Neural crest cell (in vitro differentiated cells): ENCODE results near the gene PRR11. TPM values are rescaled to one million over a fixed set of nuclear protein-coding genes. Genes with fewer than 3 reads are reported as not detected.

ENCODE experiments used
- DNase-seq: peaks from one replicate; pipeline ENCODE4 v3.0.0; 2021; ENCODE audit warnings: low read depth, mixed read lengths, low spot score
- H3K27ac Mint-ChIP-seq: one replicate; pipeline ENCODE4 v1.8.0; 2021; ENCODE audit warnings: mild to moderate bottlenecking, mixed read lengths; ENCODE audit not compliant: unreplicated experiment
- H3K27me3 Mint-ChIP-seq: 2 replicates; pipeline ENCODE4 v1.8.0; 2021; ENCODE audit warnings: low read depth, mild to moderate bottlenecking, mixed read lengths
- H3K36me3 Mint-ChIP-seq: 2 replicates; pipeline ENCODE4 v1.8.0; 2021; ENCODE audit warnings: low read depth, mild to moderate bottlenecking, mixed read lengths
- H3K4me1 Mint-ChIP-seq: 2 replicates; pipeline ENCODE4 v1.8.0; 2021; ENCODE audit warnings: mixed read lengths
- H3K4me3 Mint-ChIP-seq: one replicate; pipeline ENCODE4 v1.8.0; 2021; ENCODE audit warnings: mild to moderate bottlenecking, mixed read lengths
- H3K9me3 Mint-ChIP-seq: 2 replicates; pipeline ENCODE4 v1.8.0; 2021; ENCODE audit warnings: mixed read lengths
- CTCF ChIP-seq: fragments of 200-600 bp; sonication (generic); conservative IDR thresholded peaks from 2 replicates; pipeline ENCODE4 v1.5.0; 2021; ENCODE audit warnings: antibody characterized with exemption, mild to moderate bottlenecking
- total RNA-seq: library from RNA; stranded (reverse); gene quantifications from 2 replicates; pipeline ENCODE4 v1.2.1, GENCODE V29; 2021

Gene PRR11
- total RNA-seq, 1 donor from 2014 or later, result 77.2 TPM

GRCh38 chr17:59151591-59151990 lies 4.0 kb upstream of the PRR11 start:
- no peaks in the 10 kb centered on the region for H3K9me3 Mint-ChIP-seq
- H3K4me3 Mint-ChIP-seq, result no peak overlapping the region
- no peaks in the 10 kb centered on the region for H3K27me3 Mint-ChIP-seq
- H3K4me1 Mint-ChIP-seq, result peaks cover 50% of the 10 kb centered on the region
- H3K27ac Mint-ChIP-seq, result peak overlapping the region; percentile 40
- H3K36me3 Mint-ChIP-seq, result no peaks in the 10 kb centered on the region
- no peak for DNase-seq
- no peak for TF ChIP-seq CTCF

- Mint-ChIP-seq H3K4me1 (peaks cover 51% of the 10 kb centered on the region), H3K9me3 (no peaks in the 10 kb centered on the region), H3K4me3 (no peak overlapping the region), H3K27me3 (no peaks in the 10 kb centered on the region), H3K27ac (peak overlapping the region; percentile 89), H3K36me3 (no peaks in the 10 kb centered on the region)
- DNase-seq, result no peak
- no peak for TF ChIP-seq CTCF
Observed at GRCh38 chr17:59152925-59153324, 2.6 kb upstream of the PRR11 start.

- H3K27me3 Mint-ChIP-seq, result no peaks in the 10 kb centered on the region
- H3K27ac Mint-ChIP-seq, result no peak overlapping the region
- TF ChIP-seq CTCF, result no peak
- H3K9me3 Mint-ChIP-seq, result no peaks in the 10 kb centered on the region
- no peaks in the 10 kb centered on the region for H3K36me3 Mint-ChIP-seq
- H3K4me3 Mint-ChIP-seq, result no peak overlapping the region
- H3K4me1 Mint-ChIP-seq, result peaks cover 61% of the 10 kb centered on the region
- DNase-seq, result peak; percentile 37
Observed at GRCh38 chr17:59154292-59154720, 1.2 kb upstream of the PRR11 start.

- Mint-ChIP-seq H3K36me3 (no peaks in the 10 kb centered on the region), H3K9me3 (no peaks in the 10 kb centered on the region), H3K27me3 (no peaks in the 10 kb centered on the region), H3K27ac (no peak within 1 kb of the TSS), H3K4me3 (no peak within 1 kb of the TSS), H3K4me1 (peaks cover 61% of the 10 kb centered on the region)
- no peak for TF ChIP-seq CTCF
- DNase-seq, result peak; percentile 91
Observed at GRCh38 chr17:59154721-59155438, 666 bp upstream of the PRR11 start, which contains the start of gene SKA2. TSS of gene SKA2 (minus strand) at chr17:59155186. CDS start at chr17:59155163, 23 bp downstream.

GRCh38 chr17:59160157-59161025 lies 4.8 kb downstream of the PRR11 start:
- Mint-ChIP-seq H3K9me3 (no peaks in the 10 kb centered on the region), H3K36me3 (no peaks in the 10 kb centered on the region), H3K27me3 (no peaks in the 10 kb centered on the region), H3K4me1 (peaks cover 46% of the 10 kb centered on the region), H3K4me3 (no peak overlapping the region), H3K27ac (peak overlapping the region; percentile 12)
- TF ChIP-seq CTCF, result no peak
- no peak for DNase-seq
